Measurements from ENCODE around the gene C19orf38. TPM values are rescaled to one million over a fixed set of nuclear protein-coding genes. Genes with fewer than 3 reads are reported as not detected.

Gene C19orf38
- total and polyA plus RNA-seq, 2 of the 4 experiments (the other 2 are of a cell fraction), result 0.18 to 0.19 TPM

GRCh38 chr19:10852098-10852800 is 4.0 kb downstream of the C19orf38 start:
- Histone ChIP-seq H2BK5ac (ENCODE audit: low read depth, low read length, poor library complexity, severe bottlenecking) (no peak overlapping the region), H4K20me1 (ENCODE audit: insufficient read depth, low read length) (no peaks in the 10 kb centered on the region), H3K36me3 (ENCODE audit: control insufficient read depth, insufficient read depth, low read length) (no peaks in the 10 kb centered on the region), H4K8ac (ENCODE audit: low read depth in 2 of 2, low read length in 2 of 2) (no peak overlapping the region), H3K4me3 (ENCODE audit: insufficient read depth, low read depth, low read length) (no peak overlapping the region), H3K4me1 (ENCODE audit: control insufficient read depth, insufficient read depth, low read length) (peaks cover 3% of the 10 kb centered on the region; the same call in 1 of the 2 replicates), H3K79me1 (ENCODE audit: low read depth in 1 of 2, low read length in 2 of 2) (no peaks in the 10 kb centered on the region), H3K9me3 (ENCODE audit: control insufficient read depth, insufficient read depth, low read length) (no peaks in the 10 kb centered on the region), H2BK120ac (ENCODE audit: low read depth, low read length) (no peak overlapping the region), H3K18ac (ENCODE audit: low read depth, low read length) (no peak overlapping the region; the same call in 1 of the 2 replicates), H3K4me2 (ENCODE audit: low read depth, low read length) (no peak overlapping the region), H3K14ac (replicated peaks; ENCODE audit: low read depth, low read length) (no peak overlapping the region), H3K9me1 (ENCODE audit: insufficient read depth, low read length) (no peaks in the 10 kb centered on the region), H3K4ac (ENCODE audit: low read depth, low read length) (no peak overlapping the region; the same call in 1 of the 2 replicates), H2AK9ac (replicated peaks; ENCODE audit: low read depth, low read length, poor library complexity) (no peak overlapping the region), H2BK15ac (ENCODE audit: low read depth, low read length) (no peak overlapping the region; the same call in 2 of the 3 replicates), H3K9ac (ENCODE audit: low read depth, low read length) (no peak overlapping the region), H4K91ac (ENCODE audit: insufficient read depth, low read depth, low read length) (no peak overlapping the region), H2BK20ac (ENCODE audit: low read depth, low read length) (no peak overlapping the region; the same call in 1 of the 2 replicates), H2AFZ (replicated peaks; ENCODE audit: low read length, poor library complexity) (no peak overlapping the region), H3K27ac (ENCODE audit: insufficient read depth, low read length) (no peak overlapping the region), H3K23ac (ENCODE audit: low read depth, low read length) (no peak overlapping the region), H3K27me3 (ENCODE audit: control insufficient read depth, insufficient read depth, low read length) (peaks cover 3% of the 10 kb centered on the region; the same call in 1 of the 2 replicates), H2AK5ac (ENCODE audit: low read depth, low read length) (no peak overlapping the region), H3K56ac (ENCODE audit: extremely low read depth, insufficient read depth, low read length) (no peak overlapping the region), H4K5ac (ENCODE audit: low read depth, low read length) (no peak overlapping the region)
- CTCF ChIA-PET, result no interaction called here
- WGBS, 2 experiments (ENCODE audit: extremely low coverage in 2 of 2, insufficient read length in 1 of 2), result 85% methylated on average over 2 of the region's 7 CpGs; no CpG with 5 or more reads in 1 of the 2 experiments
- TF ChIP-seq MAFK (IDR thresholded peaks at IDR 0.05; ENCODE audit: low read depth, low read length) (no peak), FOS (IDR thresholded peaks at IDR 0.05; ENCODE audit: low read depth, low read length) (peak; percentile 24; the same call in 1 of the 2 replicates)
- no TSS peak for BruUV-seq (replicated peaks)
- in situ Hi-C loops (cut with MboI; ENCODE audit: low sequenced_read_pairs) (no loop called here), dilution Hi-C loops (cut with HindIII; ENCODE audit: low sequenced_read_pairs, unreplicated experiment) (no loop called here), intact Hi-C loops (cut with micrococcal nuclease) (no loop called here)
- POLR2A ChIA-PET (ENCODE audit: unreplicated experiment), result interaction anchor here (0.6 kb wide), 1 partner anchor 15 kb away, joined by 4 read pairs; no protein-coding TSS in a partner anchor
- peak; percentile 75 for DNase-seq
- ATAC-seq (ENCODE audit: low read depth), result peak; percentile 83

Measured in IMR-90 (cell line).